IMR-90 (cell line): ENCODE data around the gene CCNE1. TPM values are rescaled to one million over a fixed set of nuclear protein-coding genes. Genes with fewer than 3 reads are reported as not detected.

ENCODE experiments used
- ATAC-seq: fragments of 200-7000 bp; cut with Tn5 transposase; 2 replicates; pipeline ENCODE4 v1.9.1; 2020; ENCODE audit warnings: low read depth, mild to moderate bottlenecking, moderate library complexity
- BruUV-seq: library from RNA; stranded (reverse); fragments of 400-500 nt; replicated peaks from 2 replicates; lab custom pipeline; 2021; lab: Mats Ljungman, UMichigan
- CTCF ChIA-PET: fragments of 300-600 bp; formaldehyde crosslinking; extraction: SDS; loops from one replicate; lab custom pipeline; 2021; ENCODE audit warnings: antibody characterized with exemption; lab: Yijun Ruan, JAX
- POLR2A ChIA-PET: fragments of 300-600 bp; sonication (Branson Sonifier 250); formaldehyde crosslinking; loops from one replicate; lab custom pipeline; 2022; ENCODE audit warnings: antibody characterized with exemption; ENCODE audit not compliant: unreplicated experiment; lab: Charles Lee
- DNase-seq: peaks from one replicate; pipeline ENCODE4 v3.0.0; 2013
- H2AFZ ChIP-seq: replicated peaks from 2 replicates; pipeline ENCODE3; 2013; ENCODE audit warnings: low read length, mild to moderate bottlenecking; ENCODE audit not compliant: poor library complexity
- H2AK5ac ChIP-seq: 2 replicates; pipeline ENCODE4 v1.6.1; 2013; ENCODE audit warnings: low read depth, low read length, inconsistent platforms
- H2AK9ac ChIP-seq: replicated peaks from 2 replicates; pipeline ENCODE3; 2013; ENCODE audit warnings: mild to moderate bottlenecking, low read depth, low read length, moderate library complexity; ENCODE audit not compliant: poor library complexity
- H2BK120ac ChIP-seq: 2 replicates; pipeline ENCODE4 v1.6.1; 2013; ENCODE audit warnings: low read depth, low read length, inconsistent platforms
- H2BK15ac ChIP-seq: 3 replicates; pipeline ENCODE4 v1.6.1; 2013; ENCODE audit warnings: low read depth, low read length, inconsistent platforms
- H2BK20ac ChIP-seq: 2 replicates; pipeline ENCODE4 v1.6.1; 2013; ENCODE audit warnings: low read depth, mild to moderate bottlenecking, inconsistent platforms, low read length, moderate library complexity
- H2BK5ac ChIP-seq: 2 replicates; pipeline ENCODE4 v1.6.1; 2013; ENCODE audit warnings: mild to moderate bottlenecking, low read depth, low read length, inconsistent platforms; ENCODE audit not compliant: poor library complexity, severe bottlenecking
- H3K14ac ChIP-seq: replicated peaks from 2 replicates; pipeline ENCODE4 v1.6.1; 2013; ENCODE audit warnings: low read depth, low read length, inconsistent platforms
- H3K18ac ChIP-seq: 2 replicates; pipeline ENCODE4 v1.6.1; 2013; ENCODE audit warnings: low read depth, low read length, control low read depth
- H3K23ac ChIP-seq: 2 replicates; pipeline ENCODE4 v1.6.1; 2013; ENCODE audit warnings: low read depth, low read length, inconsistent platforms
- H3K27ac ChIP-seq: 2 replicates; pipeline ENCODE4 v1.5.1; 2013; ENCODE audit warnings: mild to moderate bottlenecking, control low read depth, low read length; ENCODE audit not compliant: insufficient read depth
- H3K27me3 ChIP-seq: 2 replicates; pipeline ENCODE4 v1.6.1; 2013; ENCODE audit warnings: low read length; ENCODE audit not compliant: control insufficient read depth, insufficient read depth
- H3K36me3 ChIP-seq: 2 replicates; pipeline ENCODE4 v1.6.1; 2013; ENCODE audit warnings: low read length, mixed read lengths; ENCODE audit not compliant: control insufficient read depth, insufficient read depth
- H3K4ac ChIP-seq: 2 replicates; pipeline ENCODE4 v1.6.1; 2013; ENCODE audit warnings: low read depth, low read length, inconsistent platforms
- H3K4me1 ChIP-seq: 2 replicates; pipeline ENCODE4 v1.6.1; 2013; ENCODE audit warnings: low read length, mixed read lengths; ENCODE audit not compliant: control insufficient read depth, insufficient read depth
- H3K4me2 ChIP-seq: 2 replicates; pipeline ENCODE4 v1.6.1; 2013; ENCODE audit warnings: low read depth, mild to moderate bottlenecking, control low read depth, low read length, moderate library complexity
- H3K4me3 ChIP-seq: 2 replicates; pipeline ENCODE4 v1.5.1; 2013; ENCODE audit warnings: low read depth, mild to moderate bottlenecking, control low read depth, low read length, moderate library complexity; ENCODE audit not compliant: insufficient read depth
- H3K56ac ChIP-seq: 2 replicates; pipeline ENCODE4 v1.6.1; 2013; ENCODE audit warnings: low read length, inconsistent platforms; ENCODE audit not compliant: insufficient read depth; ENCODE audit errors: extremely low read depth
- H3K79me1 ChIP-seq, 2 experiments: 2 replicates each; pipeline ENCODE4 v1.6.1; 2013; ENCODE audit warnings: low read length in 2 of 2, inconsistent platforms in 1 of 2, low read depth in 1 of 2
- H3K9ac ChIP-seq: 2 replicates; pipeline ENCODE4 v1.6.1; 2013; ENCODE audit warnings: low read depth, low read length, control low read depth
- H3K9me1 ChIP-seq: 2 replicates; pipeline ENCODE4 v1.6.1; 2013; ENCODE audit warnings: low read length, inconsistent platforms; ENCODE audit not compliant: insufficient read depth
- H3K9me3 ChIP-seq: 2 replicates; pipeline ENCODE4 v1.6.1; 2013; ENCODE audit warnings: low read length; ENCODE audit not compliant: control insufficient read depth, insufficient read depth
- H4K20me1 ChIP-seq: 2 replicates; pipeline ENCODE4 v1.6.1; 2013; ENCODE audit warnings: low read length, inconsistent platforms; ENCODE audit not compliant: insufficient read depth
- H4K5ac ChIP-seq: 2 replicates; pipeline ENCODE4 v1.6.1; 2013; ENCODE audit warnings: mild to moderate bottlenecking, low read depth, low read length, control low read depth
- H4K8ac ChIP-seq, 2 experiments: 2 replicates each; pipeline ENCODE4 v1.6.1; 2013; ENCODE audit warnings: low read depth in 2 of 2, low read length in 2 of 2, control low read depth in 1 of 2, inconsistent platforms in 1 of 2
- H4K91ac ChIP-seq: 2 replicates; pipeline ENCODE4 v1.6.1; 2013; ENCODE audit warnings: low read depth, low read length, inconsistent platforms; ENCODE audit not compliant: insufficient read depth
- BHLHE40 ChIP-seq: fragments of 150-350 bp; IDR thresholded peaks from 2 replicates; pipeline ENCODE4 v1.6.1; 2016; ENCODE audit warnings: mild to moderate bottlenecking, low read depth, low read length
- CEBPB ChIP-seq: IDR thresholded peaks from 2 replicates; pipeline ENCODE4 v1.6.1; 2012; ENCODE audit warnings: low read depth, low read length, improper control_type of control experiment
- CHD1 ChIP-seq: IDR thresholded peaks from 2 replicates; pipeline ENCODE4 v1.6.1; 2012; ENCODE audit warnings: low read depth, low read length, improper control_type of control experiment
- FOS ChIP-seq: fragments of 150-350 bp; IDR thresholded peaks from 2 replicates; pipeline ENCODE4 v1.6.1; 2016; ENCODE audit warnings: low read depth, low read length
- MAFK ChIP-seq: IDR thresholded peaks from 2 replicates; pipeline ENCODE4 v1.6.1; 2012; ENCODE audit warnings: low read depth, low read length, improper control_type of control experiment
- MAZ ChIP-seq: IDR thresholded peaks from 2 replicates; pipeline ENCODE4 v1.6.1; 2012; ENCODE audit warnings: low read depth, mild to moderate bottlenecking, low read length, improper control_type of control experiment, moderate library complexity, borderline replicate concordance
- MXI1 ChIP-seq: IDR thresholded peaks from 2 replicates; pipeline ENCODE4 v1.6.1; 2012; ENCODE audit warnings: low read depth, mild to moderate bottlenecking, low read length, moderate library complexity, borderline replicate concordance
- NFE2L2 ChIP-seq: fragments of 150-350 bp; IDR thresholded peaks from 2 replicates; pipeline ENCODE4 v1.6.1; 2016; ENCODE audit warnings: low read depth, mild to moderate bottlenecking, low read length
- POLR2A ChIP-seq: IDR thresholded peaks from 2 replicates; pipeline ENCODE4 v1.6.1; 2012; ENCODE audit warnings: mild to moderate bottlenecking, low read depth, low read length
- RAD21 ChIP-seq: IDR thresholded peaks from 2 replicates; pipeline ENCODE4 v1.6.1; 2012; ENCODE audit warnings: low read length, improper control_type of control experiment
- RCOR1 ChIP-seq: IDR thresholded peaks from 2 replicates; pipeline ENCODE4 v1.6.1; 2012; ENCODE audit warnings: mild to moderate bottlenecking, low read length, improper control_type of control experiment; ENCODE audit not compliant: insufficient replicate concordance
- RFX5 ChIP-seq: IDR thresholded peaks from 2 replicates; pipeline ENCODE4 v1.8.0; 2012; ENCODE audit warnings: low read depth, mild to moderate bottlenecking, low read length, moderate library complexity
- SMC3 ChIP-seq: fragments of 150-350 bp; IDR thresholded peaks from 2 replicates; pipeline ENCODE4 v1.6.1; 2016; ENCODE audit warnings: low read depth, mild to moderate bottlenecking, antibody characterized with exemption, low read length, moderate library complexity
- WGBS, 2 experiments: methylation state at CpG; one replicate each; pipeline versions ENCODE4 v1.1.5 to v1.1.7; 2013; ENCODE audit warnings: missing lambda C conversion rate in 2 of 2; ENCODE audit not compliant: insufficient read length in 1 of 2; ENCODE audit errors: extremely low coverage in 2 of 2; 5-methylcytosine and 5-hydroxymethylcytosine counted together
- dilution Hi-C: fragments of 300-500 bp; cut with HindIII; formaldehyde crosslinking; loops from one replicate; pipeline ENCODE4 v1.14.3; 2018; ENCODE audit warnings: low sequenced_read_pairs; ENCODE audit not compliant: unreplicated experiment
- in situ Hi-C: fragments of 300-500 bp; cut with MboI; formaldehyde crosslinking; loops from 3 replicates; pipeline ENCODE4 v1.14.3; 2019; ENCODE audit warnings: low sequenced_read_pairs, inconsistent platforms, mixed read lengths
- intact Hi-C: fragments of 100-400 bp; cut with micrococcal nuclease; formaldehyde crosslinking; loops from 2 replicates; pipeline ENCODE4 v1.10.0; 2022
- polyA plus RNA-seq, 3 experiments: library from polyadenylated mRNA; depleted of rRNA; stranded (reverse); fragments of >200 nt; gene quantifications; 2 replicates each; pipeline ENCODE4 v1.2.3, GENCODE V29; 2012; ENCODE audit warnings: low replicate concordance in 1 of 3
- total RNA-seq: library from RNA; depleted of rRNA; stranded (reverse); fragments of >200 nt; gene quantifications from 2 replicates; pipeline ENCODE4 v1.2.3, GENCODE V29; 2012
- TF ChIP-seq, protein P1 (sequence below): fragments of 150-350 bp; IDR thresholded peaks from 2 replicates; pipeline ENCODE4 v1.6.1; 2017; ENCODE audit warnings: mild to moderate bottlenecking, antibody characterized with exemption, low read length, low read depth
- TF ChIP-seq, protein P2 (sequence below): fragments of 150-350 bp; IDR thresholded peaks from 2 replicates; pipeline ENCODE4 v1.6.1; 2016; ENCODE audit warnings: low read depth, mild to moderate bottlenecking, low read length, moderate library complexity, borderline replicate concordance
- TF ChIP-seq, protein P3 (sequence below): conservative IDR thresholded peaks from 2 replicates; pipeline ENCODE4 v1.5.1; 2012; ENCODE audit warnings: mild to moderate bottlenecking, low read depth, low read length, improper control_type of control experiment

Gene CCNE1
- total and polyA plus RNA-seq, 2 of the 4 experiments (the other 2 are of a cell fraction), result 6.8 to 7.0 TPM

DNA sequence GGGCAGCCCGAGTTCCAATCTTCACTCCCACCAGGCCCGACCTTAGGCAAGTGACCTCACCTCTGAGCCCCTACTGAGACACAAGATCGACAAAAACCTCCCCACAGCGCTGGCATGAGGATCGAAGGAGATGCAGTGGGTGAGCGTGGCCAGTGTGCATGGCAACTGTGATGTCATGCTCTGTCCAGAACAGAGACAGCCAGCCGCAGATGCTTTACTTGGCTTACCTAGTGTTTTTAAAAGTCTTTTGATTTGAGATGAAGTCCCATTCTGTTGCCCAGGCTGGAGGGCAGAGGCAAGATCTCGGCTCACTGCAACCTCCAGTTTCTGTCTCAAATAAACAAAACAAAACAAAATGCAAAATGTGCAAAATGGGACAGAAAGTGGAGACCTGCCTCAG is 47.4 kb upstream of the CCNE1 start:
- Histone ChIP-seq H3K9me3 (no peaks in the 10 kb centered on the region), H3K18ac (no peak overlapping the region), H3K27ac (no peak overlapping the region), H3K23ac (no peak overlapping the region), H3K79me1 (no peaks in the 10 kb centered on the region), H4K20me1 (no peaks in the 10 kb centered on the region), H3K36me3 (no peaks in the 10 kb centered on the region), H3K14ac (no peak overlapping the region), H2BK120ac (no peak overlapping the region), H2BK5ac (no peak overlapping the region), H4K91ac (no peak overlapping the region), H3K4me3 (no peak overlapping the region), H3K27me3 (peaks cover 7% of the 10 kb centered on the region), H3K56ac (no peak overlapping the region), H4K5ac (no peak overlapping the region), H2AK5ac (no peak overlapping the region), H2AK9ac (no peak overlapping the region), H3K9me1 (no peaks in the 10 kb centered on the region), H3K4me1 (no peaks in the 10 kb centered on the region), H3K9ac (no peak overlapping the region), H3K4ac (no peak overlapping the region), H2BK20ac (no peak overlapping the region), H3K4me2 (no peak overlapping the region), H4K8ac (no peak overlapping the region), H2AFZ (no peak overlapping the region), H2BK15ac (no peak overlapping the region)
- BruUV-seq, result no TSS peak
- intact Hi-C loops (no loop called here), in situ Hi-C loops (no loop called here), dilution Hi-C loops (no loop called here)
- no peak for DNase-seq
- CTCF ChIA-PET, result no interaction called here
- WGBS, 2 experiments, result 63% methylated on average over 2 of the region's 8 CpGs; no CpG with 5 or more reads in 1 of the 2 experiments
- TF ChIP-seq CHD1 (no peak), RFX5 (no peak), CEBPB (no peak), FOS (no peak), MAZ (no peak), MXI1 (no peak), POLR2A (no peak), SMC3 (no peak), NFE2L2 (no peak), BHLHE40 (no peak), MAFK (no peak), RAD21 (no peak), RCOR1 (no peak)
- TF ChIP-seq, protein P1, sequence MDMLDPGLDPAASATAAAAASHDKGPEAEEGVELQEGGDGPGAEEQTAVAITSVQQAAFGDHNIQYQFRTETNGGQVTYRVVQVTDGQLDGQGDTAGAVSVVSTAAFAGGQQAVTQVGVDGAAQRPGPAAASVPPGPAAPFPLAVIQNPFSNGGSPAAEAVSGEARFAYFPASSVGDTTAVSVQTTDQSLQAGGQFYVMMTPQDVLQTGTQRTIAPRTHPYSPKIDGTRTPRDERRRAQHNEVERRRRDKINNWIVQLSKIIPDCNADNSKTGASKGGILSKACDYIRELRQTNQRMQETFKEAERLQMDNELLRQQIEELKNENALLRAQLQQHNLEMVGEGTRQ, result no peak
- TF ChIP-seq, protein P2, sequence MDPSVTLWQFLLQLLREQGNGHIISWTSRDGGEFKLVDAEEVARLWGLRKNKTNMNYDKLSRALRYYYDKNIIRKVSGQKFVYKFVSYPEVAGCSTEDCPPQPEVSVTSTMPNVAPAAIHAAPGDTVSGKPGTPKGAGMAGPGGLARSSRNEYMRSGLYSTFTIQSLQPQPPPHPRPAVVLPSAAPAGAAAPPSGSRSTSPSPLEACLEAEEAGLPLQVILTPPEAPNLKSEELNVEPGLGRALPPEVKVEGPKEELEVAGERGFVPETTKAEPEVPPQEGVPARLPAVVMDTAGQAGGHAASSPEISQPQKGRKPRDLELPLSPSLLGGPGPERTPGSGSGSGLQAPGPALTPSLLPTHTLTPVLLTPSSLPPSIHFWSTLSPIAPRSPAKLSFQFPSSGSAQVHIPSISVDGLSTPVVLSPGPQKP, result no peak
- TF ChIP-seq, protein P3, sequence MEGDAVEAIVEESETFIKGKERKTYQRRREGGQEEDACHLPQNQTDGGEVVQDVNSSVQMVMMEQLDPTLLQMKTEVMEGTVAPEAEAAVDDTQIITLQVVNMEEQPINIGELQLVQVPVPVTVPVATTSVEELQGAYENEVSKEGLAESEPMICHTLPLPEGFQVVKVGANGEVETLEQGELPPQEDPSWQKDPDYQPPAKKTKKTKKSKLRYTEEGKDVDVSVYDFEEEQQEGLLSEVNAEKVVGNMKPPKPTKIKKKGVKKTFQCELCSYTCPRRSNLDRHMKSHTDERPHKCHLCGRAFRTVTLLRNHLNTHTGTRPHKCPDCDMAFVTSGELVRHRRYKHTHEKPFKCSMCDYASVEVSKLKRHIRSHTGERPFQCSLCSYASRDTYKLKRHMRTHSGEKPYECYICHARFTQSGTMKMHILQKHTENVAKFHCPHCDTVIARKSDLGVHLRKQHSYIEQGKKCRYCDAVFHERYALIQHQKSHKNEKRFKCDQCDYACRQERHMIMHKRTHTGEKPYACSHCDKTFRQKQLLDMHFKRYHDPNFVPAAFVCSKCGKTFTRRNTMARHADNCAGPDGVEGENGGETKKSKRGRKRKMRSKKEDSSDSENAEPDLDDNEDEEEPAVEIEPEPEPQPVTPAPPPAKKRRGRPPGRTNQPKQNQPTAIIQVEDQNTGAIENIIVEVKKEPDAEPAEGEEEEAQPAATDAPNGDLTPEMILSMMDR, result no peak
- POLR2A ChIA-PET, result no interaction called here
- no peak for ATAC-seq
